Rectal smooth muscle tissue (tissue), 1 donor: Measurements from ENCODE around the gene FITM1.

Source experiments
- H3K27ac ChIP-seq: one replicate; pipeline ENCODE4 v1.7.0; 2013; ENCODE audit warnings: low read depth, low read length, inconsistent platforms
- H3K27me3 ChIP-seq: one replicate; pipeline ENCODE4 v1.7.0; 2013; ENCODE audit warnings: low read length; ENCODE audit not compliant: control insufficient read depth, insufficient read depth
- H3K36me3 ChIP-seq: one replicate; pipeline ENCODE4 v1.7.0; 2013; ENCODE audit warnings: low read length; ENCODE audit not compliant: control insufficient read depth, insufficient read depth
- H3K4me1 ChIP-seq: one replicate; pipeline ENCODE4 v1.7.0; 2013; ENCODE audit warnings: low read length; ENCODE audit not compliant: control insufficient read depth, insufficient read depth
- H3K4me3 ChIP-seq: one replicate; pipeline ENCODE4 v1.7.0; 2013; ENCODE audit warnings: low read length
- H3K9ac ChIP-seq: one replicate; pipeline ENCODE4 v1.7.0; 2013; ENCODE audit warnings: low read length

FITM1 gene

DNA sequence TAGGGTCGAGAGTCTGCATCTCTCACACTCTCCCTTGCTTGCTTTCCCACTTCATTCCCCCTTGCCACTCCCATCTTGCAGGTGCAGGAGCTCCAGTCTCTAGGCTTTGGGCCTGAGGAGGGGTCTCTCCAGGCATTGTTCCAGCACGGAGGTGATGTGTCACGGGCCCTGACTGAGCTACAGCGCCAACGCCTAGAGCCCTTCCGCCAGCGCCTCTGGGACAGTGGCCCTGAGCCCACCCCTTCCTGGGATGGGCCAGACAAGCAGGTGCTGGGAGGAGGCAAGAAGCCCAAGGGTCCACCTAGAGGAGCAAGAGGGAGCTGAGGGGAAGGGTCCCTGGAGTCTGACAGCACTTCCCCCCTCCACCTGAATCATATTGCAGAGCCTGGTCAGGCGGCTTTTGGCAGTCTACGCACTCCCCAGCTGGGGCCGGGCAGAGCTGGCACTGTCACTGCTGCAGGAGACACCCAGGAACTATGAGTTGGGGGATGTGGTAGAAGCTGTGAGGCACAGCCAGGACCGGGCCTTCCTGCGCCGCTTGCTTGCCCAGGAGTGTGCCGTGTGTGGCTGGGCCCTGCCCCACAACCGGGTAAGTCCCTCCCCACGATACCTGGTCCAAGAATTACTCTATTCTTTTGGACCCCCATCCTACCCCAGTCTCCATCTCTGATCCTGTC, 21.1 kb downstream of the FITM1 start:
- Histone ChIP-seq H3K9ac (no peak overlapping the region), H3K36me3 (peaks cover 39% of the 10 kb centered on the region)

GRCh38 chr14:24155100-24155499, 24.6 kb downstream of the FITM1 start:
- Histone ChIP-seq H3K27me3 (no peaks in the 10 kb centered on the region), H3K4me1 (no peaks in the 10 kb centered on the region), H3K4me3 (no peak overlapping the region), H3K36me3 (peaks cover 54% of the 10 kb centered on the region), H3K27ac (no peak overlapping the region), H3K9ac (no peak overlapping the region)

More for the DNA sequence above, 21.1 kb downstream of the FITM1 start:
- Histone ChIP-seq H3K27ac (no peak overlapping the region), H3K4me3 (no peak overlapping the region), H3K4me1 (peaks cover 7% of the 10 kb centered on the region), H3K27me3 (no peaks in the 10 kb centered on the region)

GRCh38 chr14:24156840-24157239, 26.4 kb downstream of the FITM1 start:
- Histone ChIP-seq H3K9ac (no peak overlapping the region), H3K36me3 (peaks cover 40% of the 10 kb centered on the region), H3K4me1 (peaks cover 8% of the 10 kb centered on the region), H3K4me3 (no peak overlapping the region), H3K27ac (no peak overlapping the region), H3K27me3 (no peaks in the 10 kb centered on the region)

DNA sequence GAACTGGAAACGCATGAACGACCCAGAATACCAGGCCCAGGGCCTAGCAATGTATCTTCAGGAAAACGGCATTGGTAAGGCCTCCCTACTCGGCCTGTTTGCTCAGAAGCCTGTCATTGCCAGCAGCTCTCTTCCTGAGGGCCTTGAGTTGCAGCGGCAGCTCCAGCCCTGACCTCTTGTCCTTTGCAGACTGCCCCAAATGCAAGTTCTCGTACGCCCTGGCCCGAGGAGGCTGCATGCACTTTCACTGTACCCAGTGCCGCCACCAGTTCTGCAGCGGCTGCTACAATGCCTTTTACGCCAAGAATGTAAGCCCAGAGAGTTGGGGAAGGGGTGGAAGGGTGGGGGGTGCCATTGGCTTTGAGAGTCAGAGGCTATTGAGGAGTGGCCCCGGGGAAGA, 26.9 kb downstream of the FITM1 start:
- Histone ChIP-seq H3K27me3 (no peaks in the 10 kb centered on the region), H3K4me1 (peaks cover 12% of the 10 kb centered on the region), H3K9ac (no peak overlapping the region), H3K36me3 (peaks cover 36% of the 10 kb centered on the region), H3K27ac (no peak overlapping the region), H3K4me3 (no peak overlapping the region)

DNA sequence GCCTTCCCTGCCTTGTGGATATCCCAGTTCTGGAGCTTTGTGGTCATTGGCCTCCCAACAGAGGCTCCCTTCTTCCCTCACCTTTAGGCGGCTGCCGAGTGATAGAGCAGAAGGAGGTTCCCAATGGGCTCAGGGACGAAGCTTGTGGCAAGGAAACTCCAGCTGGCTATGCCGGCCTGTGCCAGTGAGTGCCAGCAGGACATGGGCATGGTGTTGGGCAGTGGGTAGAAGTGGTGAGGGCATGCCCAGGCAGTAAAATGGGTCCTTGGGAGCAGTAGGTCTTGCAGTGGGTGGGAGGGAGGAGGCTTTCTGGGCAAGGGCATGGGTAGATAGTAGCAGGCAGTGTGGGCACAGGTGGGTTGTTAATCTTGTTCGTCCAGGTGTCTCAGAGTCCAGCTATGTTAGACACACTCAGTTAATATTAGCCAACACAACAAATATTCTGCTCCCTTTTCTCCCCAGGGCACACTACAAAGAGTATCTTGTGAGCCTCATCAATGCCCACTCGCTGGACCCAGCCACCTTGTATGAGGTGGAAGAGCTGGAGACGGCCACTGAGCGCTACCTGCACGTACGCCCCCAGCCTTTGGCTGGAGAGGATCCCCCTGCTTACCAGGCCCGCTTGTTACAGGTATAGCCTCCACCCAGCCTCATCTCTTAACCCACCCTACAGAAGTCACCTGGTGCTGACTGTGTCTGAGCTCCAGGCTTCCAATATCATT, 29.5 kb downstream of the FITM1 start:
- Histone ChIP-seq H3K4me1 (peaks cover 15% of the 10 kb centered on the region), H3K36me3 (peaks cover 47% of the 10 kb centered on the region), H3K9ac (no peak overlapping the region), H3K27me3 (no peaks in the 10 kb centered on the region), H3K27ac (no peak overlapping the region), H3K4me3 (no peak overlapping the region)

DNA sequence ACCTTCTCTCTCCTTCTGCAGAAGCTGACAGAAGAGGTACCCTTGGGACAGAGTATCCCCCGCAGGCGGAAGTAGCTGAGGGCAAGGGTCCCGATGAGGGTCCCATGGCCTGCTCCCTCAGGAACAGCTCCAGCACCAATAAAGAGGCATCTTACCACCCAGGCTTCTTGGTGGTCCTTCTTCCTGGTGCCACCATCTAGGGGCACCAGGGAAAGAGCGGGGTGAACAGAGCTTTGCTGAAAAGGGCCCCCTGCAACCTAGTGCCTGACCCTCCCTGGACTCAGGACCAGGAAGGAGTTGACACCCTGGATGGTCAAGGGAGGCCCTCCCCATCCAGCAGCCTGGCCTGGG, 30.0 kb downstream of the FITM1 start:
- Histone ChIP-seq H3K27me3 (no peaks in the 10 kb centered on the region), H3K9ac (no peak overlapping the region), H3K27ac (peak overlapping the region; percentile 96), H3K4me3 (no peak overlapping the region), H3K36me3 (peaks cover 47% of the 10 kb centered on the region), H3K4me1 (peaks cover 15% of the 10 kb centered on the region)

GRCh38 chr14:24160850-24161804, 30.7 kb downstream of the FITM1 start, which contains the start of gene IRF9:
Gene IRF9, plus strand, starts transcription at chr14:24161265. Its CDS starts 880 bp downstream, at chr14:24162145.
- peak within 1 kb of the TSS; percentile 98 for H3K9ac ChIP-seq
- peaks cover 47% of the 10 kb centered on the region for H3K36me3 ChIP-seq
- peak within 1 kb of the TSS; percentile 96 for H3K27ac ChIP-seq
- no peaks in the 10 kb centered on the region for H3K27me3 ChIP-seq
- peak within 1 kb of the TSS; percentile 99 for H3K4me3 ChIP-seq
- H3K4me1 ChIP-seq = peaks cover 15% of the 10 kb centered on the region

DNA sequence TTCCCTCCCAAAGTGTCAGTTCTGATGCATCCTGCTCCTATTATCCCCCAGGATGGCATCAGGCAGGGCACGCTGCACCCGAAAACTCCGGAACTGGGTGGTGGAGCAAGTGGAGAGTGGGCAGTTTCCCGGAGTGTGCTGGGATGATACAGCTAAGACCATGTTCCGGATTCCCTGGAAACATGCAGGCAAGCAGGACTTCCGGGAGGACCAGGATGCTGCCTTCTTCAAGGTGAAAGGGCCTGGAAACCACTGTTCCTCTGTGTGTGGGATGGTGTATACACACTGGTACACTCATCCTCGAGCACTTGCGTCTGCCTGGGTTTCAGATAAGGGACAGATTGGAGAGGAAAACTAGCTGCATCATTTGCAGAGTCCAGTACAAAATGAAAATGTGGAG, 31.6 kb downstream of the FITM1 start:
- peaks cover 47% of the 10 kb centered on the region for H3K36me3 ChIP-seq
- H3K9ac ChIP-seq = peak overlapping the region; percentile 98
- peak overlapping the region; percentile 96 for H3K27ac ChIP-seq
- H3K4me3 ChIP-seq = peak overlapping the region; percentile 99
- H3K27me3 ChIP-seq = no peaks in the 10 kb centered on the region
- H3K4me1 ChIP-seq = peaks cover 15% of the 10 kb centered on the region

DNA sequence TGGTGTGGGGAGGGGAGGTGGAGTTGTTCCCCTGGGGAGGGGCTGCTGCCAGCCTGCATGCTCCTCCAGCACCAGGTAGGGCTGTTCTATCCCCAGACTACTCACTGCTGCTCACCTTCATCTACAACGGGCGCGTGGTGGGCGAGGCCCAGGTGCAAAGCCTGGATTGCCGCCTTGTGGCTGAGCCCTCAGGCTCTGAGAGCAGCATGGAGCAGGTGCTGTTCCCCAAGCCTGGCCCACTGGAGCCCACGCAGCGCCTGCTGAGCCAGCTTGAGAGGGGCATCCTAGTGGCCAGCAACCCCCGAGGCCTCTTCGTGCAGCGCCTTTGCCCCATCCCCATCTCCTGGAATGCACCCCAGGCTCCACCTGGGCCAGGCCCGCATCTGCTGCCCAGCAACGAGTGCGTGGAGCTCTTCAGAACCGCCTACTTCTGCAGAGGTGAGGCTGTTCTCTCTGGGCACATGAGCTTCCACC, 34.1 kb downstream of the FITM1 start:
- H3K27ac ChIP-seq = no peak overlapping the region
- H3K27me3 ChIP-seq = no peaks in the 10 kb centered on the region
- no peak overlapping the region for H3K4me3 ChIP-seq
- H3K9ac ChIP-seq = no peak overlapping the region
- peaks cover 39% of the 10 kb centered on the region for H3K36me3 ChIP-seq
- H3K4me1 ChIP-seq = peaks cover 15% of the 10 kb centered on the region

DNA sequence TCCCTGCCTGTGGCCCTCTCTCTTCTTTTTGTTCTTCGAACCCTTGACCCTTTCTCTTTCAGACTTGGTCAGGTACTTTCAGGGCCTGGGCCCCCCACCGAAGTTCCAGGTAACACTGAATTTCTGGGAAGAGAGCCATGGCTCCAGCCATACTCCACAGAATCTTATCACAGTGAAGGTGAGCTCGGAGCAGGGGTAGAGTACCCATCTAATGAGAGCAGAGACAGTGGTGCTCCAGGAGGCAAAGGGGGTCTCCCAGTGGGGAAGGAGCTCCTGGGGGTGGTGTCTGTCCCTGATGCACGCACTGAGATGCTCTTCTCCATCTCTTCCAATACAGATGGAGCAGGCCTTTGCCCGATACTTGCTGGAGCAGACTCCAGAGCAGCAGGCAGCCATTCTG, 35.3 kb downstream of the FITM1 start:
- H3K36me3 ChIP-seq = peaks cover 39% of the 10 kb centered on the region
- no peak overlapping the region for H3K27ac ChIP-seq
- H3K27me3 ChIP-seq = no peaks in the 10 kb centered on the region

DNA sequence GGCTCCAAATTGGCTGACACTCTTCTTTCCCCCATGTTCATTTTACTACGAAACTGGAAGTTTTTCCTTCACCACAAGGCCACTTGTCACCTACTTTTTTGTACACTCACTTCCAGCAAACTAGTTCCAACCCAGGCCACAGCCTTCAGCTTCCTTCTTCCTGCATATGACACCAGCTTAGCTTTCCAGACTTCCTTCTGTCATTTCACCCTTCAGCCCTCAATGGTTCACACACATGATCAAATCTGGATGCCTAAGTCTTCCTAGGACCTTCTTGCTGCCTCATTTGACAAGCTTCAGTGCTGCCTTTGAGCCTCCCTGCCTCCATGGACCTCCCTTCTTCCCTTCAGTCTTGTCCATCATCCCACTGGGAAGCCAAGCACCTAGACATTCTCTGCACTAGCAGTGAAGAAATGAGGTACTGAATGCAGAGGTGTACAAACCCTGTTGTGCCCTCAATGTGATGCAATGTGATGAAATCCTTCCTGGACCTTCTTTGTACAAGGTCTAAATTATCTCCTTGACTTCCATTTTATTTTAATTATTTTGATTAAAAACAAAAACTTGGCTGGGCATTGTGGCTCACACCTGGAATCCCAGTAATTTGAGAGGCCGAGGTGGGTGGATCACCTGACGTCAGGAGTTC, 37.1 kb downstream of the FITM1 start:
- Histone ChIP-seq H3K4me1 (peaks cover 8% of the 10 kb centered on the region), H3K36me3 (peaks cover 39% of the 10 kb centered on the region)

More for the DNA sequence above, 35.3 kb downstream of the FITM1 start:
- H3K4me3 ChIP-seq = no peak overlapping the region
- H3K9ac ChIP-seq = no peak overlapping the region
- H3K4me1 ChIP-seq = peaks cover 12% of the 10 kb centered on the region

More for the DNA sequence above, 37.1 kb downstream of the FITM1 start:
- Histone ChIP-seq H3K27me3 (no peaks in the 10 kb centered on the region), H3K27ac (no peak overlapping the region), H3K9ac (no peak overlapping the region), H3K4me3 (no peak overlapping the region)
